Endodermal cell (in vitro differentiated cells): Measurements from ENCODE around the gene KBTBD13. TPM values are rescaled to one million over a fixed set of nuclear protein-coding genes. Genes with fewer than 3 reads are reported as not detected.

Experiments used
- DNase-seq: peaks from one replicate; pipeline ENCODE4 v3.0.0-alpha.2; 2017
- H3K27ac ChIP-seq: 2 replicates; pipeline ENCODE4 v1.5.1; 2013; ENCODE audit warnings: mild to moderate bottlenecking, low read depth, low read length, moderate library complexity
- H3K27me3 ChIP-seq: 2 replicates; pipeline ENCODE4 v1.6.1; 2013; ENCODE audit warnings: mild to moderate bottlenecking, low read length, moderate library complexity; ENCODE audit not compliant: insufficient read depth, control insufficient read depth, poor library complexity, severe bottlenecking
- H3K36me3 ChIP-seq: 2 replicates; pipeline ENCODE4 v1.7.0; 2013; ENCODE audit warnings: mild to moderate bottlenecking, low read length, moderate library complexity; ENCODE audit not compliant: control insufficient read depth, insufficient read depth
- H3K4me1 ChIP-seq: one replicate; pipeline ENCODE4 v1.7.0; 2013; ENCODE audit warnings: low read length; ENCODE audit not compliant: control insufficient read depth, insufficient read depth
- H3K4me3 ChIP-seq: 2 replicates; pipeline ENCODE4 v1.5.1; 2013; ENCODE audit warnings: mild to moderate bottlenecking, low read length, moderate library complexity
- H3K9ac ChIP-seq: 2 replicates; pipeline ENCODE4 v1.6.1; 2013; ENCODE audit warnings: mild to moderate bottlenecking, low read length, moderate library complexity; ENCODE audit not compliant: poor library complexity, severe bottlenecking; ENCODE audit errors: extremely low read depth
- H3K9me3 ChIP-seq: 2 replicates; pipeline ENCODE4 v1.6.1; 2013; ENCODE audit warnings: mild to moderate bottlenecking, low read length, moderate library complexity; ENCODE audit not compliant: control insufficient read depth
- H3K27ac Mint-ChIP-seq: 2 replicates; pipeline ENCODE4 v1.8.0; 2020; ENCODE audit warnings: mixed read lengths
- H3K27me3 Mint-ChIP-seq: 2 replicates; pipeline ENCODE4 v1.8.0; 2021; ENCODE audit warnings: mild to moderate bottlenecking, mixed read lengths; ENCODE audit not compliant: insufficient read depth
- H3K36me3 Mint-ChIP-seq: 2 replicates; pipeline ENCODE4 v1.8.0; 2020; ENCODE audit warnings: low read depth, mixed read lengths
- H3K4me1 Mint-ChIP-seq: 2 replicates; pipeline ENCODE4 v1.8.0; 2020; ENCODE audit warnings: mixed read lengths
- H3K4me3 Mint-ChIP-seq: 2 replicates; pipeline ENCODE4 v1.8.0; 2020; ENCODE audit warnings: mild to moderate bottlenecking, moderate library complexity, mixed read lengths
- H3K9me3 Mint-ChIP-seq: 2 replicates; pipeline ENCODE4 v1.8.0; 2020; ENCODE audit warnings: mild to moderate bottlenecking, mixed read lengths
- CTCF ChIP-seq: fragments of 200-600 bp; sonication (generic); conservative IDR thresholded peaks from 2 replicates; pipeline ENCODE4 v1.5.0; 2021; ENCODE audit warnings: antibody characterized with exemption, mild to moderate bottlenecking
- WGBS, 2 experiments: methylation state at CpG; one replicate each; pipeline versions ENCODE4 v1.1.5 to v1.1.7; 2013; ENCODE audit warnings: missing lambda C conversion rate in 2 of 2, mixed read lengths in 1 of 2; ENCODE audit not compliant: insufficient coverage in 1 of 2, insufficient read length in 1 of 2; 5-methylcytosine and 5-hydroxymethylcytosine counted together
- total RNA-seq, 2 donors: library from RNA; stranded (reverse); fragmentation: NEBNext Ultra II Directional in 1 of 2; extraction: Animal tissue kit (Norgen Biotek cat#: 25700) in 1 of 2; gene quantifications; 2 replicates in 1 of 2; 3 replicates in 1 of 2; pipeline ENCODE4 v1.2.1, GENCODE V29; 2021

Gene KBTBD13
- total RNA-seq, 2 donors from 2014 or later: not detected

GRCh38 chr15:65054333-65055200 is 22.0 kb upstream of the KBTBD13 start:
- Mint-ChIP-seq H3K27ac (no peak overlapping the region), H3K36me3 (peaks cover 41% of the 10 kb centered on the region), H3K4me3 (no peak overlapping the region), H3K9me3 (no peaks in the 10 kb centered on the region), H3K27me3 (peaks cover 3% of the 10 kb centered on the region), H3K4me1 (no peaks in the 10 kb centered on the region)
- Histone ChIP-seq H3K4me1 (no peaks in the 10 kb centered on the region), H3K9me3 (no peaks in the 10 kb centered on the region), H3K27me3 (no peaks in the 10 kb centered on the region), H3K9ac (no peak overlapping the region), H3K27ac (no peak overlapping the region), H3K36me3 (peaks cover 59% of the 10 kb centered on the region), H3K4me3 (no peak overlapping the region)
- DNase-seq: peak; percentile 94
- peak; percentile 95 for TF ChIP-seq CTCF
- WGBS, 2 experiments: 81 to 84% methylated on average over 22 to 26 of the region's 26 CpGs

DNA sequence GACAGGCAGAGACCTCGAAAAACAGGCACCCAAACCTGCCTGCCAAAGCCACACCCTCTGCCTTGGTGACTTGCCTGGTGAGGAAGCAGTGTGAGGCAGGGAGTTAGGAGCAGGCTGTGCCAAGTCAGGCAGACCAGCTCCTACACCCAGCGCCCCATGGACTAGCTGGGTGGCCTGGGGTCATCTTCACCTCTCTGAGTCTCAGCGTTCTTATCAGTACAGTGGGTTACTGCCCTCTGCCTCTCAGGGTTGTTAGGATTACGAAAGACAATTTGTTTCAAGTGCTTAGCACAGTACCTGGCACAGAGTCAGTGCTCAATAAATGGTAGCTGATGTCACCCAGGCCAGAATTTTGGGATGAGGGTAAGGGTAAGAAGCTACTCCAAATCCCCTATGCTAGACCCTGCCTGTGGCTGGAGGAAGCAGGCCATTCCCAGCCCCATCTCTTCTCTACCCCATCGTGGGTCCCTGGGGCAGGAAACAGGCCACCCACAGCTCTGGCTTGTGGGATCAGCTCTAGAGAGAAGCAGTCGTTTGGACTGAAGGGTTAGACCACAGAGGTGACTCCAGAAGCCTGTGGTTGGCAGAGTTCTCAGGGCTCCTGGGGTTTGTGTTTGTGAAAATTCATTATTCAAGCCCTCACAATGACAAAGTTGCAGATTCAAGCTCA is 21.2 kb upstream of the KBTBD13 start:
- DNase-seq: no peak
- no peak overlapping the region for H3K27ac Mint-ChIP-seq

DNA sequence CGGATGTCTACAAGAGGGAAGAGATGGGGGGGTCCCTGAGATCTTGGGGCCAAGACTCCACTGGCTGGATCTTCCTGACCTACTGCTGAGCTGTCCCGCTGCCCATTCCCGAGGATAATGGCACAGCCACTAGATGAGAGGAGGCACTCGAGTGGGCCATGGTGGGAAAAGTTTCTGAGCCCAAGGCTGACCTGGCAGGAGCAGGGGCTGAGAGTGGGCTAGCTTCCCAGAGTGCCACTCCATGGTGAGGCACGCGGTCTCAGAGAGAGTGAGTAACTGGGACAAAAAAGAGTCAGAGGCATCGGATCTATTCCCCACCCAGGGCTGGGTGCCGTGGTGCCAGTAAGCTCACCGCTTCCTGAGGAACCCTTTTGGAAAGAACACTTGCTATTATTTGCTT is 20.4 kb upstream of the KBTBD13 start:
- no peak for DNase-seq
- no peaks in the 10 kb centered on the region for H3K27me3 ChIP-seq
- Mint-ChIP-seq H3K27me3 (no peaks in the 10 kb centered on the region), H3K4me3 (no peak overlapping the region), H3K27ac (no peak overlapping the region), H3K4me1 (no peaks in the 10 kb centered on the region), H3K9me3 (no peaks in the 10 kb centered on the region), H3K36me3 (peaks cover 55% of the 10 kb centered on the region)
- no peak for TF ChIP-seq CTCF
- H3K4me1 ChIP-seq: no peaks in the 10 kb centered on the region
- peaks cover 70% of the 10 kb centered on the region for H3K36me3 ChIP-seq
- no peak overlapping the region for H3K4me3 ChIP-seq
- H3K9me3 ChIP-seq: no peaks in the 10 kb centered on the region
- H3K9ac ChIP-seq: no peak overlapping the region
- WGBS, 2 experiments: 93 to 94% methylated on average over 9 of the region's 9 CpGs
- H3K27ac ChIP-seq: no peak overlapping the region

More for the DNA sequence above, 21.2 kb upstream of the KBTBD13 start:
- H3K4me3 Mint-ChIP-seq: no peak overlapping the region
- Histone ChIP-seq H3K27me3 (no peaks in the 10 kb centered on the region), H3K9ac (no peak overlapping the region), H3K27ac (no peak overlapping the region), H3K36me3 (peaks cover 62% of the 10 kb centered on the region), H3K4me3 (no peak overlapping the region), H3K4me1 (no peaks in the 10 kb centered on the region), H3K9me3 (no peaks in the 10 kb centered on the region)
- H3K4me1 Mint-ChIP-seq: no peaks in the 10 kb centered on the region
- 90 to 97% methylated on average over 6 of the region's 6 CpGs for WGBS, 2 experiments
- TF ChIP-seq CTCF: no peak
- no peaks in the 10 kb centered on the region for H3K27me3 Mint-ChIP-seq
- no peaks in the 10 kb centered on the region for H3K9me3 Mint-ChIP-seq
- H3K36me3 Mint-ChIP-seq: peaks cover 47% of the 10 kb centered on the region
